Measurements from ENCODE around the gene ZNF350. TPM values are rescaled to one million over a fixed set of nuclear protein-coding genes. Genes with fewer than 3 reads are reported as not detected.

ZNF350 gene
- total and polyA plus RNA-seq, 2 of the 13 experiments (the other 11 are each of a cell fraction or from before 2014, with no cell fraction given): 3.7 to 6.9 TPM

GRCh38 chr19:52028027-52028779 lies 41.6 kb upstream of the ZNF350 start, which contains the start of gene ZNF614 (continued):
- TF ChIP-seq ZNF609 (CRISPR knock-in tag; IDR thresholded peaks at IDR 0.05; ENCODE audit: borderline replicate concordance) (peak; percentile 66; the same call in 1 of the 2 replicates), HOXA5 (CRISPR knock-in tag; IDR thresholded peaks at IDR 0.05) (peak; percentile 70; the same call in 1 of the 2 replicates), SP5 (CRISPR knock-in tag; IDR thresholded peaks at IDR 0.05; ENCODE audit: borderline replicate concordance, low read depth) (no peak), RAD21 (CRISPR knock-in tag; IDR thresholded peaks at IDR 0.05) (peak; percentile 57; the same call in 1 of the 2 replicates), ZBTB46 (CRISPR knock-in tag; IDR thresholded peaks at IDR 0.05; ENCODE audit: borderline replicate concordance) (no peak), ZBTB49 (CRISPR knock-in tag; IDR thresholded peaks at IDR 0.05; ENCODE audit: borderline replicate concordance) (0 out of 2 replicates have a peak, but pooled peaks have one; percentile 7), ZNF773 (CRISPR knock-in tag; IDR thresholded peaks at IDR 0.05; ENCODE audit: borderline replicate concordance) (peak; percentile 35; the same call in 1 of the 2 replicates), CHCHD3 (CRISPR knock-in tag; IDR thresholded peaks at IDR 0.05) (no peak), PAXIP1 (CRISPR knock-in tag; conservative IDR thresholded peaks at IDR 0.05) (peak; percentile 32), PHF8 (CRISPR knock-in tag; IDR thresholded peaks at IDR 0.05) (peak; percentile 95), TFE3 (CRISPR knock-in tag; IDR thresholded peaks at IDR 0.05) (peak; percentile 14; the same call in 1 of the 2 replicates), ZNF558 (CRISPR knock-in tag; IDR thresholded peaks at IDR 0.05; ENCODE audit: borderline replicate concordance) (no peak), POLR2AphosphoS2 (IDR thresholded peaks at IDR 0.05; ENCODE audit: low read depth, low read length) (no peak), ZBTB7B (CRISPR knock-in tag; IDR thresholded peaks at IDR 0.05) (no peak)

All from HepG2 (cell line).